Stomach (tissue), 4 donors: ENCODE data around the gene OLFML2A.

Source experiments
- POLR2A ChIP-seq, 4 donors: fragments of 450-650 bp; IDR thresholded peaks; one replicate each; pipeline ENCODE4 v1.6.1; 2016; ENCODE audit warnings: antibody characterized with exemption in 4 of 4, control low read depth in 2 of 4, mild to moderate bottlenecking in 1 of 4, moderate library complexity in 1 of 4
- POLR2AphosphoS5 ChIP-seq, 3 donors: sonication (generic); formaldehyde crosslinking; IDR thresholded peaks; one replicate each; pipeline ENCODE4 v1.6.1; 2016; ENCODE audit warnings: antibody characterized with exemption in 3 of 3
- TF ChIP-seq, protein P1 (sequence below), 7 experiments: fragments of 450-650 bp in 4 of 7; fragments of 200-600 bp in 3 of 7; sonication (generic) in 3 of 7; IDR thresholded peaks; one replicate each; pipeline ENCODE4 v1.5.1; 2016 to 2019; ENCODE audit warnings: antibody characterized with exemption in 7 of 7, control low read depth in 2 of 7, mild to moderate bottlenecking in 1 of 7

DNA sequence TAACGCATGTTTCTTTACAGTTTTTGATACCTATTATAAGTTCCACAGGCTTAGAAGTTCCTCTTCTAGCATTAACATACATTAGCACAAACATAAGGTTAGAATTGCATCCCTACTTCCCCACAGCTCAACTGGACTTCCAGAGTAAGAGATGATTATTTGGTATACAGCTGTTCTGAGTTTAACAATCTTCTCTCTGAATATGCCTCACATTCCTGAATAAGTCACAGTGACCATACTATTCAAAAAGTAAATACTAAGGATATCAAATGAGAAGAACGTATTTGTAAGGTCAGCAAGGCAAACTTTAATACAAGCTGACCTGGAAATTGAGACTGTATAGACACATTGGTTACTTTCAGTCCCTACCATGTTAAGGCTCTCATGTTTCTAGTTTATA lies 27.2 kb upstream of the OLFML2A start:
- TF ChIP-seq, protein P1, sequence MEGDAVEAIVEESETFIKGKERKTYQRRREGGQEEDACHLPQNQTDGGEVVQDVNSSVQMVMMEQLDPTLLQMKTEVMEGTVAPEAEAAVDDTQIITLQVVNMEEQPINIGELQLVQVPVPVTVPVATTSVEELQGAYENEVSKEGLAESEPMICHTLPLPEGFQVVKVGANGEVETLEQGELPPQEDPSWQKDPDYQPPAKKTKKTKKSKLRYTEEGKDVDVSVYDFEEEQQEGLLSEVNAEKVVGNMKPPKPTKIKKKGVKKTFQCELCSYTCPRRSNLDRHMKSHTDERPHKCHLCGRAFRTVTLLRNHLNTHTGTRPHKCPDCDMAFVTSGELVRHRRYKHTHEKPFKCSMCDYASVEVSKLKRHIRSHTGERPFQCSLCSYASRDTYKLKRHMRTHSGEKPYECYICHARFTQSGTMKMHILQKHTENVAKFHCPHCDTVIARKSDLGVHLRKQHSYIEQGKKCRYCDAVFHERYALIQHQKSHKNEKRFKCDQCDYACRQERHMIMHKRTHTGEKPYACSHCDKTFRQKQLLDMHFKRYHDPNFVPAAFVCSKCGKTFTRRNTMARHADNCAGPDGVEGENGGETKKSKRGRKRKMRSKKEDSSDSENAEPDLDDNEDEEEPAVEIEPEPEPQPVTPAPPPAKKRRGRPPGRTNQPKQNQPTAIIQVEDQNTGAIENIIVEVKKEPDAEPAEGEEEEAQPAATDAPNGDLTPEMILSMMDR (IDR thresholded peaks at IDR 0.05): no peak
- TF ChIP-seq POLR2A (IDR thresholded peaks at IDR 0.05) (no peak), POLR2AphosphoS5 (IDR thresholded peaks at IDR 0.05) (no peak)
